CMK (cell line): Measurements from ENCODE around the gene REN.

Source experiments
- DNase-seq: peaks from one replicate; pipeline ENCODE4 v3.0.0-alpha.2; 2010; ENCODE audit warnings: low read depth

REN gene

GRCh38 chr1:204190212-204191211 lies 24.4 kb upstream of the REN start:
- DNase-seq: no peak

GRCh38 chr1:204188959-204189639 lies 23.0 kb upstream of the REN start:
- DNase-seq: no peak

- DNase-seq: no peak
Measured at GRCh38 chr1:204186597-204186996, 20.5 kb upstream of the REN start.

- DNase-seq: no peak
Measured at GRCh38 chr1:204181116-204181515, 15.0 kb upstream of the REN start.

- no peak for DNase-seq
Measured at GRCh38 chr1:204180133-204180532, 14.0 kb upstream of the REN start.

GRCh38 chr1:204178487-204179281 lies 12.5 kb upstream of the REN start:
- DNase-seq: peak; percentile 34

GRCh38 chr1:204177133-204177532 lies 11.0 kb upstream of the REN start:
- DNase-seq: peak; percentile 97

GRCh38 chr1:204176049-204176448 lies 9.9 kb upstream of the REN start:
- DNase-seq: no peak

GRCh38 chr1:204174958-204175357 lies 8.8 kb upstream of the REN start:
- no peak for DNase-seq

GRCh38 chr1:204172404-204173029 lies 6.4 kb upstream of the REN start:
- no peak for DNase-seq

- DNase-seq: no peak
Measured at GRCh38 chr1:204171751-204172178, 5.6 kb upstream of the REN start.

GRCh38 chr1:204170494-204171155 lies 4.5 kb upstream of the REN start:
- DNase-seq: no peak

- DNase-seq: no peak
Measured at GRCh38 chr1:204169858-204170257, 3.7 kb upstream of the REN start.

GRCh38 chr1:204167730-204168129 lies 1.6 kb upstream of the REN start:
- no peak for DNase-seq

GRCh38 chr1:204162494-204163074 lies 3.6 kb downstream of the REN start:
- DNase-seq: peak; percentile 59

- no peak for DNase-seq
Measured at GRCh38 chr1:204161609-204162493, 4.3 kb downstream of the REN start.

- no peak for DNase-seq
Measured at GRCh38 chr1:204157962-204158361, 8.2 kb downstream of the REN start.

GRCh38 chr1:204155881-204156280 lies 10.3 kb downstream of the REN start:
- no peak for DNase-seq

- no peak for DNase-seq
Measured at GRCh38 chr1:204154568-204155255, 11.4 kb downstream of the REN start.
